ENCODE data around the gene DBN1.

The DBN1 gene

DNA sequence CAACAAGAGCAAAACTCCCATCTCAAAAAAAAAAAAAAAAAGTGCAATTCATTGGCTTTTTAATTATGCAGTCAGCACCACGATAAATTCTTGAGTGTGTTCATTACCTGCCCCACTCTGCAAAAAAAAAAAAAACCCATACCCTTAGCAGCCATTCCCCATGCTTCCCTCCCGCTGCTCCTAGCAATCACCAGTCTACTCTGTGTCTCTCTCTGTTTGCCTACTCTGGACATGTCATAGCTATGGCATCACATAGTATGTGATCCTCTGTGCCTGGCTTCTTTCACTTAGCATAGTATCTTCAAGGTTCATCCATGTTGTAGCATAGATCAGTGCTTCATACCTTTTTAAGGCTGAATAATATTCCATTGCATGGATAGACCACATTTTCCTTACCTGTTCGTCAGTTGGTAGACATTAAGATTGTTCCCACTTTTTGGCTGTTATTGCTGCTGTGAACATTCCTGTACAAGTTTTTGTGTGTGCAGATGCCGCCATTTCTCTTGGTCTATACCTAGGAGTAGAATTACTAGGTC lies 33.8 kb downstream of the DBN1 start:
- TF ChIP-seq, protein P1, sequence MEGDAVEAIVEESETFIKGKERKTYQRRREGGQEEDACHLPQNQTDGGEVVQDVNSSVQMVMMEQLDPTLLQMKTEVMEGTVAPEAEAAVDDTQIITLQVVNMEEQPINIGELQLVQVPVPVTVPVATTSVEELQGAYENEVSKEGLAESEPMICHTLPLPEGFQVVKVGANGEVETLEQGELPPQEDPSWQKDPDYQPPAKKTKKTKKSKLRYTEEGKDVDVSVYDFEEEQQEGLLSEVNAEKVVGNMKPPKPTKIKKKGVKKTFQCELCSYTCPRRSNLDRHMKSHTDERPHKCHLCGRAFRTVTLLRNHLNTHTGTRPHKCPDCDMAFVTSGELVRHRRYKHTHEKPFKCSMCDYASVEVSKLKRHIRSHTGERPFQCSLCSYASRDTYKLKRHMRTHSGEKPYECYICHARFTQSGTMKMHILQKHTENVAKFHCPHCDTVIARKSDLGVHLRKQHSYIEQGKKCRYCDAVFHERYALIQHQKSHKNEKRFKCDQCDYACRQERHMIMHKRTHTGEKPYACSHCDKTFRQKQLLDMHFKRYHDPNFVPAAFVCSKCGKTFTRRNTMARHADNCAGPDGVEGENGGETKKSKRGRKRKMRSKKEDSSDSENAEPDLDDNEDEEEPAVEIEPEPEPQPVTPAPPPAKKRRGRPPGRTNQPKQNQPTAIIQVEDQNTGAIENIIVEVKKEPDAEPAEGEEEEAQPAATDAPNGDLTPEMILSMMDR (IDR thresholded peaks at IDR 0.05; ENCODE audit: extremely low read depth, insufficient read depth, missing control alignments) = no peak
- DNase-seq (ENCODE audit: low spot score) = no peak
- in situ Hi-C loops (cut with MboI; ENCODE audit: low pct_unique_long_range_greater_than_20kb, low sequenced_read_pairs, unreplicated experiment) = no loop called here

DNA sequence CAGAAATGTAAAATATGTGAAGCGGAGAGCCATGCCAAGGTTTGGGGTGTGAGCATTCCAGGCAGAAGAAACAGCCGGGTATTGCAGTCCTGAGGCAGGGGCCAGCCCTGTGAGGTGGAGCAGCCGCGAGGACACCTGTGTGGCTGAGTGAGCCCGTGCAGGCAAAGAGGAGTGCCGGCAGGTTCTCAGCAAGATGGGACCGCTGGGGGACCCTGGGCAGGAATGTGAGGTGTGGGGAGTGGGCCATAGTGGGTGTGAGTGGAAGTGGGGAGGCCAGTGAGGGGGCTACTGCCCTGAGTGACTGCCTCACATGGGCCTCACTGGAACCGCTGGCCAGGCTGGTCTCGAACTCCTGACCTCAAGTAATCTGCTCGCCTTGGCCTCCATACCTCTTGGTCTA lies 35.0 kb downstream of the DBN1 start:
- DNase-seq (ENCODE audit: low spot score) = no peak
- in situ Hi-C loops (cut with MboI; ENCODE audit: low pct_unique_long_range_greater_than_20kb, low sequenced_read_pairs, unreplicated experiment) = no loop called here
- TF ChIP-seq, protein P1 (IDR thresholded peaks at IDR 0.05; ENCODE audit: extremely low read depth, insufficient read depth, missing control alignments) = no peak

DNA sequence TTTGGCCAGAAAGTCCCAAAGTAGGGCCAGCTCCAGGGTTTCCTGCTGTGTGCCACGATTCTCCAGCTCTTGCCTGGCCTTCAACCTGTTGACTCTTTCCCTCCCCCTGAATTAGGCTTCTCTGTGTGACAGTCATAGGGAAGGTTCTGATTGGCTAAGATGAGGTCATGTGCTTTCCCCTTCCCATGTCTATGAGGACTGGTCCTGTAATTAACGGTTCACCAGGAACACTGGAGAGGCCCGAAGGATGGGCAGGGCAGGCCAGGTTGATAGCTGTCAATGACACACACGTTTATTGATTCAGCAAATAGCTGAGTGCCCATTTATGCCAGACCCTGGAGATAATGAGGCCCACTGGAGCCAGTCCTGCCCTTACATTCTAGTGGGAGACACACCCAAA lies 35.8 kb downstream of the DBN1 start:
- in situ Hi-C loops (cut with MboI; ENCODE audit: low pct_unique_long_range_greater_than_20kb, low sequenced_read_pairs, unreplicated experiment) = no loop called here
- DNase-seq (ENCODE audit: low spot score) = no peak
- TF ChIP-seq, protein P1 (IDR thresholded peaks at IDR 0.05; ENCODE audit: extremely low read depth, insufficient read depth, missing control alignments) = no peak

DNA sequence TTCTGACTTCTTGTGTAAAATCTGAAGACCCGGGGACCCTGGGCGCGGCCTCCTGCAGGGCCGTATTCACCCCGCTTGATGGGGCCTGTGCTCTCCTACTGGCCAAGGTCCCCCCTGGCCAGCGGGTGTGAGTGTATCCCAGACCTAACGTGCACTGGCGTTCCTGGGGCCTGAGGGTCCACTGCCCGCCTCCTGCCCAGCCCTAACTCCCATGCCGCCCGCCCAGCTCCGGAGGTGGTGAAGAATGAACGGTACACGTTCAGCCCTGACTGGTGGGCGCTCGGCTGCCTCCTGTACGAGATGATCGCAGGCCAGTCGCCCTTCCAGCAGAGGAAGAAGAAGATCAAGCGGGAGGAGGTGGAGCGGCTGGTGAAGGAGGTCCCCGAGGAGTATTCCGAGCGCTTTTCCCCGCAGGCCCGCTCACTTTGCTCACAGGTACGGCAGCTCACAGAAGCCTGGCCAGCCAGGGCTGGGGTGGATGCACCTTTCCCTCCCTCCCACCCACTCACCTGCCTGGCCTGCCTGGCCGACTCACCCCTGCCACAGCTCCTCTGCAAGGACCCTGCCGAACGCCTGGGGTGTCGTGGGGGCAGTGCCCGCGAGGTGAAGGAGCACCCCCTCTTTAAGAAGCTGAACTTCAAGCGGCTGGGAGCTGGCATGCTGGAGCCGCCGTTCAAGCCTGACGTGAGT lies 37.4 kb downstream of the DBN1 start:
- DNase-seq (ENCODE audit: low spot score) = no peak
- in situ Hi-C loops (cut with MboI; ENCODE audit: low pct_unique_long_range_greater_than_20kb, low sequenced_read_pairs, unreplicated experiment) = no loop called here
- TF ChIP-seq, protein P1 (IDR thresholded peaks at IDR 0.05; ENCODE audit: extremely low read depth, insufficient read depth, missing control alignments) = no peak

DNA sequence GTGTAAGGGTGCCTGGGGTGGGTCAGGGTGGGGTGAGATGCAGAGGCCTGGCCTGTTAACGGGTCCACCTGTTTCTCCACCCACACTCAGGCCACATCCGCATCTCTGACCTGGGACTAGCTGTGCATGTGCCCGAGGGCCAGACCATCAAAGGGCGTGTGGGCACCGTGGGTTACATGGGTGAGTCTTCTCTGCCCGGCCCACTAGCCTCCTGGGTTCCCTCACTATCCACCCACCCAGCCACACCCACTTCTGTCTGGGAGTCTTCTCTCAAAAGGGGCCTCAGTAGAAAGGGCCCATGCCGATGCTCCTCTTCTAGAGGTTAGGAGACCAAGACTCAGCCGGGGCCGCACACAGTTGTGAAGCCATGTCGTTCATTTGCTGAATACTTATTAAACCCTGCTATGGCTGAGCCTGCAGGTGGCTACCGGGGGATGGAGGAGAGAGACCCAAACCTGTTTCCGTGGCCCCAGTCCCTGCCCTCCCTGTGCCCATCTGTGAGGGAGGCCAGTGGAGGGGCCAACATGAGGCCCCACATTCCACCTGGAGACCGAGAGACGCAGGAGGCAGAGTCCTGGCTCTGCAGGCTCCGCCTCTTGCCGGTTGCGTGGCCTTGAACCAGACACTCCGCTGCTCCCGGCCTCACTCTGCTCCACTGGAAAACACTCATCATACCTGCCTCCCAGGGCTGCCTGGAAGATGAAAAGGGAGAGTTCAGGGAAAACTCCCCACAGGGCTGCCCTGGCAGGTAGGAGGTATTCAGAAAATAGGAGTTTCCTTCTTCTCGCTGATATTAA lies 38.3 kb downstream of the DBN1 start:
- in situ Hi-C loops (cut with MboI; ENCODE audit: low pct_unique_long_range_greater_than_20kb, low sequenced_read_pairs, unreplicated experiment) = no loop called here
- no peak for DNase-seq (ENCODE audit: low spot score)
- TF ChIP-seq, protein P1 (IDR thresholded peaks at IDR 0.05; ENCODE audit: extremely low read depth, insufficient read depth, missing control alignments) = no peak

DNA sequence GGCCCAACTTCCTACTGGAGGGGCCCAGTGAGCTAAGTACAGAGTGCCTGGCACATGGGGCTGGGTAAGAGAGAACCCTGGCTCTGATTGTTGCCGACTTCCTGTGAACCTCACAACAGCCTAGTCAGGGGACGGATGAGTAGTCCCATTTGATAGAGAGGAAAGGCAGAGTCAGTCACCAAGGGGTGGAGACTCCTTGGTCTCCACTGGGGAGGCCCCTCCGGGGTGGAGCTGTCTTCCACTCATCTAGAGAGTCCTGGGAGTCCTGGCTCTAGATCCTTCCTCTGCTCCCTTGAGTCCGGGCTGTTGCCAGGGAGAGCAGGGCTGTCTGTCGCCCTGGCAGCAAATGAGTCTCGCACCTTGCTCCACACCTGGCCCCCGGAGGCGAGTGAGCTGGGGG lies 39.0 kb downstream of the DBN1 start:
- TF ChIP-seq, protein P1 (IDR thresholded peaks at IDR 0.05; ENCODE audit: extremely low read depth, insufficient read depth, missing control alignments) = no peak
- in situ Hi-C loops (cut with MboI; ENCODE audit: low pct_unique_long_range_greater_than_20kb, low sequenced_read_pairs, unreplicated experiment) = no loop called here
- no peak for DNase-seq (ENCODE audit: low spot score)

Data from GM13977 (cell line).